ENCODE measurements around the gene DPP7.

DPP7 gene

GRCh38 chr9:137143459-137143858 is 28.9 kb upstream of the DPP7 start:
- Histone ChIP-seq H3K36me3 (no peaks in the 10 kb centered on the region), H4K20me1 (peaks cover 0 to 52% (median 6%) of the 10 kb centered on the region in 11 experiments; a peak in 11 of 22 replicates), H3K27me3 (peaks cover 28 to 55% (median 38%) of the 10 kb centered on the region in 11 experiments), H3K4me1 (peaks cover 9 to 42% (median 21%) of the 10 kb centered on the region in 10 experiments; a peak in 18 of 20 replicates), H3K9me3 (replicated peaks in 1 of 11) (peaks cover 0 to 4% (median 0%) of the 10 kb centered on the region in 11 experiments; a peak in 1 of 22 replicates), H3K4me3 (no peak overlapping the region), H3K27ac (no peak overlapping the region), H3K4me2 (peak overlapping the region in 3 of 11 experiments; percentile 3 to 10 (median 6); a peak in 3 of 22 replicates), H3K9ac (no peak overlapping the region)
- no peak for TF ChIP-seq Cebpa-rat (IDR thresholded peaks at IDR 0.05)

- TF ChIP-seq Cebpa-rat (IDR thresholded peaks at IDR 0.05) = no peak
- H3K27ac ChIP-seq = no peak overlapping the region
- peaks cover 0 to 58% (median 9%) of the 10 kb centered on the region in 11 experiments; a peak in 11 of 22 replicates for H4K20me1 ChIP-seq
- H3K4me3 ChIP-seq = no peak overlapping the region
- peaks cover 0 to 4% (median 0%) of the 10 kb centered on the region in 11 experiments; a peak in 1 of 22 replicates for H3K9me3 ChIP-seq (replicated peaks in 1 of 11)
- no peak overlapping the region for H3K9ac ChIP-seq
- no peak overlapping the region for H3K4me2 ChIP-seq
- H3K36me3 ChIP-seq = no peaks in the 10 kb centered on the region
- peaks cover 40 to 67% (median 50%) of the 10 kb centered on the region in 11 experiments for H3K27me3 ChIP-seq
- peaks cover 7 to 40% (median 18%) of the 10 kb centered on the region in 10 experiments; a peak in 18 of 20 replicates for H3K4me1 ChIP-seq
Observed at GRCh38 chr9:137141976-137142936, 27.7 kb upstream of the DPP7 start.

GRCh38 chr9:137141050-137141810 is 26.7 kb upstream of the DPP7 start:
- Histone ChIP-seq H4K20me1 (peaks cover 0 to 64% (median 9%) of the 10 kb centered on the region in 11 experiments; a peak in 11 of 22 replicates), H3K4me1 (peaks cover 6 to 38% (median 16%) of the 10 kb centered on the region in 10 experiments; a peak in 16 of 20 replicates), H3K27ac (no peak overlapping the region), H3K4me3 (no peak overlapping the region), H3K27me3 (peaks cover 51 to 78% (median 60%) of the 10 kb centered on the region in 11 experiments), H3K9me3 (replicated peaks in 1 of 11) (peaks cover 0 to 4% (median 0%) of the 10 kb centered on the region in 11 experiments; a peak in 1 of 22 replicates), H3K36me3 (no peaks in the 10 kb centered on the region), H3K4me2 (no peak overlapping the region), H3K9ac (no peak overlapping the region)
- TF ChIP-seq Cebpa-rat (IDR thresholded peaks at IDR 0.05) = no peak

- peaks cover 0 to 4% (median 0%) of the 10 kb centered on the region in 11 experiments; a peak in 1 of 22 replicates for H3K9me3 ChIP-seq (replicated peaks in 1 of 11)
- no peaks in the 10 kb centered on the region for H3K36me3 ChIP-seq
- peaks cover 6 to 40% (median 16%) of the 10 kb centered on the region in 10 experiments; a peak in 16 of 20 replicates for H3K4me1 ChIP-seq
- no peak for TF ChIP-seq Cebpa-rat (IDR thresholded peaks at IDR 0.05)
- H3K27me3 ChIP-seq = peaks cover 58 to 86% (median 68%) of the 10 kb centered on the region in 11 experiments
- peaks cover 0 to 68% (median 9%) of the 10 kb centered on the region in 11 experiments; a peak in 11 of 22 replicates for H4K20me1 ChIP-seq
- H3K27ac ChIP-seq = no peak overlapping the region
- no peak overlapping the region for H3K4me2 ChIP-seq
- H3K9ac ChIP-seq = no peak overlapping the region
- H3K4me3 ChIP-seq = no peak overlapping the region
Observed at GRCh38 chr9:137140151-137141012, 25.8 kb upstream of the DPP7 start.

GRCh38 chr9:137139468-137140150 is 25.1 kb upstream of the DPP7 start:
- H3K9me3 ChIP-seq (replicated peaks in 1 of 11) = peaks cover 0 to 4% (median 0%) of the 10 kb centered on the region in 11 experiments; a peak in 1 of 22 replicates
- H4K20me1 ChIP-seq = peaks cover 0 to 68% (median 9%) of the 10 kb centered on the region in 11 experiments; a peak in 11 of 22 replicates
- H3K9ac ChIP-seq = no peak overlapping the region
- peaks cover 6 to 40% (median 16%) of the 10 kb centered on the region in 10 experiments; a peak in 16 of 20 replicates for H3K4me1 ChIP-seq
- no peaks in the 10 kb centered on the region for H3K36me3 ChIP-seq
- TF ChIP-seq Cebpa-rat (IDR thresholded peaks at IDR 0.05) = no peak
- peak overlapping the region in 1 of 10 experiments; percentile 16; a peak in 1 of 20 replicates for H3K4me3 ChIP-seq
- peaks cover 62 to 94% (median 72%) of the 10 kb centered on the region in 11 experiments for H3K27me3 ChIP-seq
- H3K4me2 ChIP-seq = peak overlapping the region; percentile 34 to 72 (median 65); a peak in 21 of 22 replicates
- H3K27ac ChIP-seq = no peak overlapping the region

- H4K20me1 ChIP-seq = peaks cover 0 to 67% (median 9%) of the 10 kb centered on the region in 11 experiments; a peak in 11 of 22 replicates
- H3K4me3 ChIP-seq = peak within 1 kb of the TSS in 2 of 10 experiments; percentile 2 to 16; a peak in 1 of 20 replicates
- TF ChIP-seq Cebpa-rat (IDR thresholded peaks at IDR 0.05) = no peak
- H3K27ac ChIP-seq = no peak within 1 kb of the TSS
- peaks cover 6 to 40% (median 16%) of the 10 kb centered on the region in 10 experiments; a peak in 16 of 20 replicates for H3K4me1 ChIP-seq
- H3K36me3 ChIP-seq = no peaks in the 10 kb centered on the region
- peaks cover 0 to 4% (median 0%) of the 10 kb centered on the region in 11 experiments; a peak in 1 of 22 replicates for H3K9me3 ChIP-seq (replicated peaks in 1 of 11)
- H3K27me3 ChIP-seq = peaks cover 62 to 98% (median 78%) of the 10 kb centered on the region in 11 experiments
- peak within 1 kb of the TSS; percentile 34 to 72 (median 65); a peak in 21 of 22 replicates for H3K4me2 ChIP-seq
- no peak within 1 kb of the TSS for H3K9ac ChIP-seq
Observed at GRCh38 chr9:137138722-137139467, 24.4 kb upstream of the DPP7 start, which contains the start of gene GRIN1. GRIN1 (plus strand) TSS chr9:137139154; CDS start chr9:137139487, 333 bp downstream.

All from BLaER1 treated with 17β-estradiol and CSF1 and Interleukin-3, amounts not matched to agents 10 nM and 100 nM (cell line).